Parathyroid adenoma (tissue), 2 donors: ENCODE results near the gene ROR2.

Experiments
- H2AFZ ChIP-seq: fragments of 300-600 bp; sonication (generic); one replicate; pipeline ENCODE4 v1.7.0; 2017; ENCODE audit warnings: antibody characterized with exemption, mild to moderate bottlenecking
- H3K27ac ChIP-seq: fragments of 300-600 bp; sonication (generic); one replicate; pipeline ENCODE4 v1.7.0; 2017
- H3K27me3 ChIP-seq: fragments of 300-600 bp; sonication (generic); one replicate; pipeline ENCODE4 v1.7.0; 2017; ENCODE audit warnings: low read length; ENCODE audit not compliant: control insufficient read depth, insufficient read depth
- H3K36me3 ChIP-seq: fragments of 300-600 bp; sonication (generic); one replicate; pipeline ENCODE4 v1.7.0; 2017; ENCODE audit warnings: low read length; ENCODE audit not compliant: control insufficient read depth, insufficient read depth
- H3K4me1 ChIP-seq: fragments of 300-600 bp; sonication (generic); one replicate; pipeline ENCODE4 v1.7.0; 2017; ENCODE audit warnings: control low read depth
- H3K4me2 ChIP-seq: fragments of 300-600 bp; sonication (generic); one replicate; pipeline ENCODE4 v1.7.0; 2017; ENCODE audit warnings: low read length
- H3K4me3 ChIP-seq: fragments of 300-600 bp; sonication (generic); one replicate; pipeline ENCODE4 v1.7.0; 2017; ENCODE audit warnings: low read depth, low read length
- H3K79me2 ChIP-seq: fragments of 300-600 bp; sonication (generic); one replicate; pipeline ENCODE4 v1.7.0; 2017; ENCODE audit warnings: control low read depth
- H3K9ac ChIP-seq: fragments of 300-600 bp; sonication (generic); one replicate; pipeline ENCODE4 v1.7.0; 2017; ENCODE audit warnings: mild to moderate bottlenecking
- H3K9me3 ChIP-seq: fragments of 300-600 bp; sonication (generic); one replicate; pipeline ENCODE4 v1.7.0; 2017; ENCODE audit warnings: low read length; ENCODE audit not compliant: control insufficient read depth
- CTCF ChIP-seq: fragments of 300-600 bp; sonication (generic); IDR thresholded peaks from one replicate; pipeline ENCODE4 v1.7.0; 2017; ENCODE audit warnings: antibody characterized with exemption, mild to moderate bottlenecking
- donor health status: primary hyperparathyroidism.

Gene ROR2

GRCh38 chr9:91814201-91814600 is 135.8 kb downstream of the ROR2 start:
- Histone ChIP-seq H3K4me2 (no peak overlapping the region), H3K4me1 (peaks cover 14% of the 10 kb centered on the region), H3K9ac (no peak overlapping the region), H3K27me3 (no peaks in the 10 kb centered on the region), H3K4me3 (no peak overlapping the region), H3K79me2 (peaks cover 5% of the 10 kb centered on the region), H3K27ac (no peak overlapping the region), H3K9me3 (no peaks in the 10 kb centered on the region), H3K36me3 (no peaks in the 10 kb centered on the region), H2AFZ (no peak overlapping the region)
- no peak for TF ChIP-seq CTCF

- H3K4me3 ChIP-seq: no peak overlapping the region
- no peak for TF ChIP-seq CTCF
- H2AFZ ChIP-seq: no peak overlapping the region
- H3K27me3 ChIP-seq: no peaks in the 10 kb centered on the region
- H3K4me1 ChIP-seq: peaks cover 15% of the 10 kb centered on the region
- H3K36me3 ChIP-seq: no peaks in the 10 kb centered on the region
- peaks cover 5% of the 10 kb centered on the region for H3K79me2 ChIP-seq
- no peak overlapping the region for H3K9ac ChIP-seq
- H3K9me3 ChIP-seq: no peaks in the 10 kb centered on the region
- no peak overlapping the region for H3K27ac ChIP-seq
- H3K4me2 ChIP-seq: no peak overlapping the region
These were observed 136.7 kb downstream of the ROR2 start for GRCh38 chr9:91813176-91813795.

GRCh38 chr9:91812191-91812590 is 137.8 kb downstream of the ROR2 start:
- H3K9me3 ChIP-seq: no peaks in the 10 kb centered on the region
- no peak overlapping the region for H2AFZ ChIP-seq
- H3K9ac ChIP-seq: no peak overlapping the region
- TF ChIP-seq CTCF: no peak
- H3K36me3 ChIP-seq: no peaks in the 10 kb centered on the region
- no peak overlapping the region for H3K4me3 ChIP-seq
- H3K27me3 ChIP-seq: no peaks in the 10 kb centered on the region
- H3K4me1 ChIP-seq: peaks cover 15% of the 10 kb centered on the region
- H3K79me2 ChIP-seq: peaks cover 2% of the 10 kb centered on the region
- H3K4me2 ChIP-seq: no peak overlapping the region
- H3K27ac ChIP-seq: no peak overlapping the region

GRCh38 chr9:91811024-91811909 is 138.8 kb downstream of the ROR2 start:
- H3K4me2 ChIP-seq: no peak overlapping the region
- no peak for TF ChIP-seq CTCF
- H3K4me3 ChIP-seq: no peak overlapping the region
- no peaks in the 10 kb centered on the region for H3K9me3 ChIP-seq
- H3K4me1 ChIP-seq: peaks cover 12% of the 10 kb centered on the region
- no peaks in the 10 kb centered on the region for H3K79me2 ChIP-seq
- H3K9ac ChIP-seq: no peak overlapping the region
- no peak overlapping the region for H2AFZ ChIP-seq
- no peak overlapping the region for H3K27ac ChIP-seq
- H3K27me3 ChIP-seq: no peaks in the 10 kb centered on the region
- H3K36me3 ChIP-seq: no peaks in the 10 kb centered on the region
